G401 (cell line): ENCODE measurements around the gene SERP1. TPM values are rescaled to one million over a fixed set of nuclear protein-coding genes. Genes with fewer than 3 reads are reported as not detected.

Experiments
- DNase-seq: peaks from one replicate; pipeline ENCODE4 v3.0.0-alpha.2; 2015; ENCODE audit warnings: low spot score
- in situ Hi-C: cut with HindIII; loops from 2 replicates; pipeline ENCODE4 v1.10.0; 2016; ENCODE audit warnings: low sequenced_read_pairs, mixed read lengths
- total RNA-seq: library from RNA; depleted of rRNA; stranded (reverse); fragments of >200 nt; shearing (Covaris generic); gene quantifications from 2 replicates; pipeline ENCODE4 v1.2.3, GENCODE V29; 2014; rRNA removed

The SERP1 gene
- total RNA-seq, 1 experiment from 2014 or later: 75.1 TPM

GRCh38 chr3:150495563-150496168 lies 50.6 kb downstream of the SERP1 start:
- in situ Hi-C loops: no loop called here
- DNase-seq: peak; percentile 64

- in situ Hi-C loops: no loop called here
Measured at GRCh38 chr3:150495149-150495548, 51.1 kb downstream of the SERP1 start.

GRCh38 chr3:150494411-150494977 lies 51.8 kb downstream of the SERP1 start:
- DNase-seq: no peak
- in situ Hi-C loops: no loop called here

More at GRCh38 chr3:150495149-150495548, 51.1 kb downstream of the SERP1 start:
- no peak for DNase-seq

Other genes starting within 250 kb of the SERP1 start
- gene TSC22D2, start 138.2 kb downstream of the SERP1 start, total RNA-seq: 2.3 and 10.4 TPM in 2 replicates
- gene EIF2A, start 291 bp upstream of the SERP1 start, total RNA-seq: 196 and 269 TPM in 2 replicates
- gene SELENOT, start 56.8 kb upstream of the SERP1 start, total RNA-seq: 75.1 and 130 TPM in 2 replicates
- gene ERICH6, start 157.4 kb upstream of the SERP1 start, total RNA-seq: not detected in 2 replicates
- 20.7 and 36.6 TPM in 2 replicates for gene SIAH2, start 216.7 kb upstream of the SERP1 start, total RNA-seq